IMR-90 (cell line): ENCODE results near the gene CPA3. TPM values are rescaled to one million over a fixed set of nuclear protein-coding genes. Genes with fewer than 3 reads are reported as not detected.

Source experiments
- ATAC-seq: fragments of 200-7000 bp; cut with Tn5 transposase; 2 replicates; pipeline ENCODE4 v1.9.1; 2020; ENCODE audit warnings: low read depth, mild to moderate bottlenecking, moderate library complexity
- BruUV-seq: library from RNA; stranded (reverse); fragments of 400-500 nt; replicated peaks from 2 replicates; lab custom pipeline; 2021; lab: Mats Ljungman, UMichigan
- CTCF ChIA-PET: fragments of 300-600 bp; formaldehyde crosslinking; extraction: SDS; loops from one replicate; lab custom pipeline; 2021; ENCODE audit warnings: antibody characterized with exemption; lab: Yijun Ruan, JAX
- POLR2A ChIA-PET: fragments of 300-600 bp; sonication (Branson Sonifier 250); formaldehyde crosslinking; loops from one replicate; lab custom pipeline; 2022; ENCODE audit warnings: antibody characterized with exemption; ENCODE audit not compliant: unreplicated experiment; lab: Charles Lee
- DNase-seq: peaks from one replicate; pipeline ENCODE4 v3.0.0; 2013
- H2AFZ ChIP-seq: replicated peaks from 2 replicates; pipeline ENCODE3; 2013; ENCODE audit warnings: low read length, mild to moderate bottlenecking; ENCODE audit not compliant: poor library complexity
- H2AK5ac ChIP-seq: 2 replicates; pipeline ENCODE4 v1.6.1; 2013; ENCODE audit warnings: low read depth, low read length, inconsistent platforms
- H2AK9ac ChIP-seq: replicated peaks from 2 replicates; pipeline ENCODE3; 2013; ENCODE audit warnings: mild to moderate bottlenecking, low read depth, low read length, moderate library complexity; ENCODE audit not compliant: poor library complexity
- H2BK120ac ChIP-seq: 2 replicates; pipeline ENCODE4 v1.6.1; 2013; ENCODE audit warnings: low read depth, low read length, inconsistent platforms
- H2BK15ac ChIP-seq: 3 replicates; pipeline ENCODE4 v1.6.1; 2013; ENCODE audit warnings: low read depth, low read length, inconsistent platforms
- H2BK20ac ChIP-seq: 2 replicates; pipeline ENCODE4 v1.6.1; 2013; ENCODE audit warnings: low read depth, mild to moderate bottlenecking, inconsistent platforms, low read length, moderate library complexity
- H2BK5ac ChIP-seq: 2 replicates; pipeline ENCODE4 v1.6.1; 2013; ENCODE audit warnings: mild to moderate bottlenecking, low read depth, low read length, inconsistent platforms; ENCODE audit not compliant: poor library complexity, severe bottlenecking
- H3K14ac ChIP-seq: replicated peaks from 2 replicates; pipeline ENCODE4 v1.6.1; 2013; ENCODE audit warnings: low read depth, low read length, inconsistent platforms
- H3K18ac ChIP-seq: 2 replicates; pipeline ENCODE4 v1.6.1; 2013; ENCODE audit warnings: low read depth, low read length, control low read depth
- H3K23ac ChIP-seq: 2 replicates; pipeline ENCODE4 v1.6.1; 2013; ENCODE audit warnings: low read depth, low read length, inconsistent platforms
- H3K27ac ChIP-seq: 2 replicates; pipeline ENCODE4 v1.5.1; 2013; ENCODE audit warnings: mild to moderate bottlenecking, control low read depth, low read length; ENCODE audit not compliant: insufficient read depth
- H3K27me3 ChIP-seq: 2 replicates; pipeline ENCODE4 v1.6.1; 2013; ENCODE audit warnings: low read length; ENCODE audit not compliant: control insufficient read depth, insufficient read depth
- H3K36me3 ChIP-seq: 2 replicates; pipeline ENCODE4 v1.6.1; 2013; ENCODE audit warnings: low read length, mixed read lengths; ENCODE audit not compliant: control insufficient read depth, insufficient read depth
- H3K4ac ChIP-seq: 2 replicates; pipeline ENCODE4 v1.6.1; 2013; ENCODE audit warnings: low read depth, low read length, inconsistent platforms
- H3K4me1 ChIP-seq: 2 replicates; pipeline ENCODE4 v1.6.1; 2013; ENCODE audit warnings: low read length, mixed read lengths; ENCODE audit not compliant: control insufficient read depth, insufficient read depth
- H3K4me2 ChIP-seq: 2 replicates; pipeline ENCODE4 v1.6.1; 2013; ENCODE audit warnings: low read depth, mild to moderate bottlenecking, control low read depth, low read length, moderate library complexity
- H3K4me3 ChIP-seq: 2 replicates; pipeline ENCODE4 v1.5.1; 2013; ENCODE audit warnings: low read depth, mild to moderate bottlenecking, control low read depth, low read length, moderate library complexity; ENCODE audit not compliant: insufficient read depth
- H3K56ac ChIP-seq: 2 replicates; pipeline ENCODE4 v1.6.1; 2013; ENCODE audit warnings: low read length, inconsistent platforms; ENCODE audit not compliant: insufficient read depth; ENCODE audit errors: extremely low read depth
- H3K79me1 ChIP-seq, 2 experiments: 2 replicates each; pipeline ENCODE4 v1.6.1; 2013; ENCODE audit warnings: low read length in 2 of 2, inconsistent platforms in 1 of 2, low read depth in 1 of 2
- H3K9ac ChIP-seq: 2 replicates; pipeline ENCODE4 v1.6.1; 2013; ENCODE audit warnings: low read depth, low read length, control low read depth
- H3K9me1 ChIP-seq: 2 replicates; pipeline ENCODE4 v1.6.1; 2013; ENCODE audit warnings: low read length, inconsistent platforms; ENCODE audit not compliant: insufficient read depth
- H3K9me3 ChIP-seq: 2 replicates; pipeline ENCODE4 v1.6.1; 2013; ENCODE audit warnings: low read length; ENCODE audit not compliant: control insufficient read depth, insufficient read depth
- H4K20me1 ChIP-seq: 2 replicates; pipeline ENCODE4 v1.6.1; 2013; ENCODE audit warnings: low read length, inconsistent platforms; ENCODE audit not compliant: insufficient read depth
- H4K5ac ChIP-seq: 2 replicates; pipeline ENCODE4 v1.6.1; 2013; ENCODE audit warnings: mild to moderate bottlenecking, low read depth, low read length, control low read depth
- H4K8ac ChIP-seq, 2 experiments: 2 replicates each; pipeline ENCODE4 v1.6.1; 2013; ENCODE audit warnings: low read depth in 2 of 2, low read length in 2 of 2, control low read depth in 1 of 2, inconsistent platforms in 1 of 2
- H4K91ac ChIP-seq: 2 replicates; pipeline ENCODE4 v1.6.1; 2013; ENCODE audit warnings: low read depth, low read length, inconsistent platforms; ENCODE audit not compliant: insufficient read depth
- BHLHE40 ChIP-seq: fragments of 150-350 bp; IDR thresholded peaks from 2 replicates; pipeline ENCODE4 v1.6.1; 2016; ENCODE audit warnings: mild to moderate bottlenecking, low read depth, low read length
- CEBPB ChIP-seq: IDR thresholded peaks from 2 replicates; pipeline ENCODE4 v1.6.1; 2012; ENCODE audit warnings: low read depth, low read length, improper control_type of control experiment
- CHD1 ChIP-seq: IDR thresholded peaks from 2 replicates; pipeline ENCODE4 v1.6.1; 2012; ENCODE audit warnings: low read depth, low read length, improper control_type of control experiment
- FOS ChIP-seq: fragments of 150-350 bp; IDR thresholded peaks from 2 replicates; pipeline ENCODE4 v1.6.1; 2016; ENCODE audit warnings: low read depth, low read length
- MAFK ChIP-seq: IDR thresholded peaks from 2 replicates; pipeline ENCODE4 v1.6.1; 2012; ENCODE audit warnings: low read depth, low read length, improper control_type of control experiment
- MAZ ChIP-seq: IDR thresholded peaks from 2 replicates; pipeline ENCODE4 v1.6.1; 2012; ENCODE audit warnings: low read depth, mild to moderate bottlenecking, low read length, improper control_type of control experiment, moderate library complexity, borderline replicate concordance
- MXI1 ChIP-seq: IDR thresholded peaks from 2 replicates; pipeline ENCODE4 v1.6.1; 2012; ENCODE audit warnings: low read depth, mild to moderate bottlenecking, low read length, moderate library complexity, borderline replicate concordance
- NFE2L2 ChIP-seq: fragments of 150-350 bp; IDR thresholded peaks from 2 replicates; pipeline ENCODE4 v1.6.1; 2016; ENCODE audit warnings: low read depth, mild to moderate bottlenecking, low read length
- POLR2A ChIP-seq: IDR thresholded peaks from 2 replicates; pipeline ENCODE4 v1.6.1; 2012; ENCODE audit warnings: mild to moderate bottlenecking, low read depth, low read length
- RCOR1 ChIP-seq: IDR thresholded peaks from 2 replicates; pipeline ENCODE4 v1.6.1; 2012; ENCODE audit warnings: mild to moderate bottlenecking, low read length, improper control_type of control experiment; ENCODE audit not compliant: insufficient replicate concordance
- RFX5 ChIP-seq: IDR thresholded peaks from 2 replicates; pipeline ENCODE4 v1.8.0; 2012; ENCODE audit warnings: low read depth, mild to moderate bottlenecking, low read length, moderate library complexity
- SMC3 ChIP-seq: fragments of 150-350 bp; IDR thresholded peaks from 2 replicates; pipeline ENCODE4 v1.6.1; 2016; ENCODE audit warnings: low read depth, mild to moderate bottlenecking, antibody characterized with exemption, low read length, moderate library complexity
- WGBS, 2 experiments: methylation state at CpG; one replicate each; pipeline versions ENCODE4 v1.1.5 to v1.1.7; 2013; ENCODE audit warnings: missing lambda C conversion rate in 2 of 2; ENCODE audit not compliant: insufficient read length in 1 of 2; ENCODE audit errors: extremely low coverage in 2 of 2; 5-methylcytosine and 5-hydroxymethylcytosine counted together
- dilution Hi-C: fragments of 300-500 bp; cut with HindIII; formaldehyde crosslinking; loops from one replicate; pipeline ENCODE4 v1.14.3; 2018; ENCODE audit warnings: low sequenced_read_pairs; ENCODE audit not compliant: unreplicated experiment
- in situ Hi-C: fragments of 300-500 bp; cut with MboI; formaldehyde crosslinking; loops from 3 replicates; pipeline ENCODE4 v1.14.3; 2019; ENCODE audit warnings: low sequenced_read_pairs, inconsistent platforms, mixed read lengths
- intact Hi-C: fragments of 100-400 bp; cut with micrococcal nuclease; formaldehyde crosslinking; loops from 2 replicates; pipeline ENCODE4 v1.10.0; 2022
- polyA plus RNA-seq, 3 experiments: library from polyadenylated mRNA; depleted of rRNA; stranded (reverse); fragments of >200 nt; gene quantifications; 2 replicates each; pipeline ENCODE4 v1.2.3, GENCODE V29; 2012; ENCODE audit warnings: low replicate concordance in 1 of 3
- total RNA-seq: library from RNA; depleted of rRNA; stranded (reverse); fragments of >200 nt; gene quantifications from 2 replicates; pipeline ENCODE4 v1.2.3, GENCODE V29; 2012
- TF ChIP-seq, protein P1 (sequence below): conservative IDR thresholded peaks from 2 replicates; pipeline ENCODE4 v1.5.1; 2012; ENCODE audit warnings: mild to moderate bottlenecking, low read depth, low read length, improper control_type of control experiment
- TF ChIP-seq, protein P2 (sequence below): fragments of 150-350 bp; IDR thresholded peaks from 2 replicates; pipeline ENCODE4 v1.6.1; 2016; ENCODE audit warnings: low read depth, mild to moderate bottlenecking, low read length, moderate library complexity, borderline replicate concordance
- TF ChIP-seq, protein P3 (sequence below): fragments of 150-350 bp; IDR thresholded peaks from 2 replicates; pipeline ENCODE4 v1.6.1; 2017; ENCODE audit warnings: mild to moderate bottlenecking, antibody characterized with exemption, low read length, low read depth

CPA3 gene
- total and polyA plus RNA-seq, 2 of the 4 experiments (the other 2 are of a cell fraction): 0.07 TPM; not detected in 1

DNA sequence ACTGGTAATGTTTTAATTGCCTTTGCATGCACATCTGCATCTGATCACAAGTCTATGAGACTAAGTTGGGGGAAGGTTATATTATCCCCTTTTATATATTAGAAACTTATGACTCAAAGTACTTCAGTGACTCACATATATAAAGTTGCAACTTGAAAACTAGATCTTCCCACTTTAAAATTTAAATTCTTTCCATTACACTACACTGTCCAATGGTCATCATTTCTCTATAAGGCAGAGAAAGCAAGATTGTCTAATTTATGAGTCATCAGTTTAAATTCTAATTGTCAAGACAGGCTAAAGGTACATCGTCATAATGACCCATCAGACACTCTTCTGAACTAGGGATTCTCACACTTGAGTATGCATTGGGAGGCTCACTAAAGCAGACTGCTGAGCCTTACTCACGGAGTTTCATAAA, 37.9 kb downstream of the CPA3 start:
- no CpG with 5 or more reads among the region's 2 CpGs for WGBS, 2 experiments
- ChIA-PET CTCF (no interaction called here), POLR2A (no interaction called here)
- Histone ChIP-seq H3K56ac (no peak overlapping the region; the same call in 1 of the 2 replicates), H2AK5ac (no peak overlapping the region), H3K9ac (no peak overlapping the region; the same call in 1 of the 2 replicates), H2BK120ac (peak overlapping the region; percentile 33), H2BK15ac (0 out of 3 replicates have a peak overlapping the region, but pooled peaks have one; percentile 20), H3K36me3 (no peaks in the 10 kb centered on the region), H4K91ac (peak overlapping the region; percentile 9; the same call in 1 of the 2 replicates), H3K27ac (no peak overlapping the region), H4K20me1 (no peaks in the 10 kb centered on the region), H3K9me3 (no peaks in the 10 kb centered on the region), H3K9me1 (0 out of 2 replicates have a peak, but pooled peaks cover 3% of the 10 kb centered on the region), H2AFZ (no peak overlapping the region), H2AK9ac (no peak overlapping the region), H3K4me3 (no peak overlapping the region), H3K4ac (0 out of 2 replicates have a peak overlapping the region, but pooled peaks have one; percentile 11), H2BK5ac (peak overlapping the region; percentile 18), H3K23ac (no peak overlapping the region), H4K8ac (no peak overlapping the region), H3K4me1 (peaks cover 2% of the 10 kb centered on the region), H4K5ac (no peak overlapping the region), H3K4me2 (no peak overlapping the region), H3K18ac (peak overlapping the region; percentile 32), H2BK20ac (peak overlapping the region; percentile 13; the same call in 1 of the 2 replicates), H3K14ac (no peak overlapping the region), H3K79me1 (no peaks in the 10 kb centered on the region), H3K27me3 (0 out of 2 replicates have a peak, but pooled peaks cover 2% of the 10 kb centered on the region)
- ATAC-seq (peak; percentile 57), DNase-seq (peak; percentile 28)
- BruUV-seq: no TSS peak
- dilution Hi-C loops: no loop called here
- TF ChIP-seq, protein P1, sequence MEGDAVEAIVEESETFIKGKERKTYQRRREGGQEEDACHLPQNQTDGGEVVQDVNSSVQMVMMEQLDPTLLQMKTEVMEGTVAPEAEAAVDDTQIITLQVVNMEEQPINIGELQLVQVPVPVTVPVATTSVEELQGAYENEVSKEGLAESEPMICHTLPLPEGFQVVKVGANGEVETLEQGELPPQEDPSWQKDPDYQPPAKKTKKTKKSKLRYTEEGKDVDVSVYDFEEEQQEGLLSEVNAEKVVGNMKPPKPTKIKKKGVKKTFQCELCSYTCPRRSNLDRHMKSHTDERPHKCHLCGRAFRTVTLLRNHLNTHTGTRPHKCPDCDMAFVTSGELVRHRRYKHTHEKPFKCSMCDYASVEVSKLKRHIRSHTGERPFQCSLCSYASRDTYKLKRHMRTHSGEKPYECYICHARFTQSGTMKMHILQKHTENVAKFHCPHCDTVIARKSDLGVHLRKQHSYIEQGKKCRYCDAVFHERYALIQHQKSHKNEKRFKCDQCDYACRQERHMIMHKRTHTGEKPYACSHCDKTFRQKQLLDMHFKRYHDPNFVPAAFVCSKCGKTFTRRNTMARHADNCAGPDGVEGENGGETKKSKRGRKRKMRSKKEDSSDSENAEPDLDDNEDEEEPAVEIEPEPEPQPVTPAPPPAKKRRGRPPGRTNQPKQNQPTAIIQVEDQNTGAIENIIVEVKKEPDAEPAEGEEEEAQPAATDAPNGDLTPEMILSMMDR: no peak
- no peak for TF ChIP-seq MXI1
- TF ChIP-seq BHLHE40: no peak
- TF ChIP-seq CHD1: no peak
- no peak for TF ChIP-seq NFE2L2
- TF ChIP-seq SMC3: no peak
- TF ChIP-seq MAFK: no peak
- TF ChIP-seq MAZ: no peak
- no peak for TF ChIP-seq FOS
- TF ChIP-seq, protein P2, sequence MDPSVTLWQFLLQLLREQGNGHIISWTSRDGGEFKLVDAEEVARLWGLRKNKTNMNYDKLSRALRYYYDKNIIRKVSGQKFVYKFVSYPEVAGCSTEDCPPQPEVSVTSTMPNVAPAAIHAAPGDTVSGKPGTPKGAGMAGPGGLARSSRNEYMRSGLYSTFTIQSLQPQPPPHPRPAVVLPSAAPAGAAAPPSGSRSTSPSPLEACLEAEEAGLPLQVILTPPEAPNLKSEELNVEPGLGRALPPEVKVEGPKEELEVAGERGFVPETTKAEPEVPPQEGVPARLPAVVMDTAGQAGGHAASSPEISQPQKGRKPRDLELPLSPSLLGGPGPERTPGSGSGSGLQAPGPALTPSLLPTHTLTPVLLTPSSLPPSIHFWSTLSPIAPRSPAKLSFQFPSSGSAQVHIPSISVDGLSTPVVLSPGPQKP: no peak
- TF ChIP-seq POLR2A: no peak
- TF ChIP-seq CEBPB: no peak
- TF ChIP-seq, protein P3, sequence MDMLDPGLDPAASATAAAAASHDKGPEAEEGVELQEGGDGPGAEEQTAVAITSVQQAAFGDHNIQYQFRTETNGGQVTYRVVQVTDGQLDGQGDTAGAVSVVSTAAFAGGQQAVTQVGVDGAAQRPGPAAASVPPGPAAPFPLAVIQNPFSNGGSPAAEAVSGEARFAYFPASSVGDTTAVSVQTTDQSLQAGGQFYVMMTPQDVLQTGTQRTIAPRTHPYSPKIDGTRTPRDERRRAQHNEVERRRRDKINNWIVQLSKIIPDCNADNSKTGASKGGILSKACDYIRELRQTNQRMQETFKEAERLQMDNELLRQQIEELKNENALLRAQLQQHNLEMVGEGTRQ: no peak
- no peak for TF ChIP-seq RCOR1
- TF ChIP-seq RFX5: no peak
- in situ Hi-C loops: no loop called here
- intact Hi-C loops: no loop called here
